ENCODE data around the gene FBRS.

FBRS gene

DNA sequence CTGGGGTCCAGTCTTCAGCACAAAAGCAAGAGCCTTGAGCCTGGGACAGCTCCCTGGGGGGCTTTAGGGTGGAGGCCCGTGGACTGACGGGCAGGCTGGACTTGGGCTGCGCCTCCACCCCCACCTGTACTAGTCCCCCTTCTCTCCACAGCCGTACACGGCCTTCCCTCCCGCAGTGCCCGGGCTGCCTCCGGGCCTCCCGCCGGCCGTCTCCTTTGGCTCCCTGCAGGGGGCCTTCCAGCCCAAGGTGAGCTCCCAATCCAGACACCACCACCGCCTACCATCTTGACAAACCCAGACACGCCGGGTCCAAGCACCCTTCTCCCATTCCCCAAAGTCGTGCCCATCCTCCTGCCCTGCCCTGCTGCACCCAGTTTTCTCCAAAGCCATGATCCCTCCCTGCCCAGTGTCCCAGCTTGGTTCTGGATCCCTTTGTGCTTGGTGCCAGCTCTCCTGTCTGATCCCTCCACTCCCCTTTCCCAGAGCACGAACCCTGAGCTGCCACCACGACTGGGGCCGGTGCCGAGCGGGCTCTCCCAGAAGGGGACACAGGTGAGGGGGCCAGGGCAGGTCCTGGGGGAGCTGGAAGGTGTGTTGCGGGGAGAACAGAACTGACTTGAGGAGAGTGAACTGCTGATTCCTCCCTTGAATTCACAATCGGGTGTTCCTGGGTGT, 7.1 kb downstream of the FBRS start:
- Mint-ChIP-seq H3K36me3 (ENCODE audit: low read depth) (peaks cover 56% of the 10 kb centered on the region), H3K27me3 (ENCODE audit: low read depth) (peaks cover 4% of the 10 kb centered on the region), H3K4me3 (no peak overlapping the region), H3K4me1 (peaks cover 30% of the 10 kb centered on the region), H3K9me3 (no peaks in the 10 kb centered on the region), H3K27ac (no peak overlapping the region)
- TF ChIP-seq, protein P1, sequence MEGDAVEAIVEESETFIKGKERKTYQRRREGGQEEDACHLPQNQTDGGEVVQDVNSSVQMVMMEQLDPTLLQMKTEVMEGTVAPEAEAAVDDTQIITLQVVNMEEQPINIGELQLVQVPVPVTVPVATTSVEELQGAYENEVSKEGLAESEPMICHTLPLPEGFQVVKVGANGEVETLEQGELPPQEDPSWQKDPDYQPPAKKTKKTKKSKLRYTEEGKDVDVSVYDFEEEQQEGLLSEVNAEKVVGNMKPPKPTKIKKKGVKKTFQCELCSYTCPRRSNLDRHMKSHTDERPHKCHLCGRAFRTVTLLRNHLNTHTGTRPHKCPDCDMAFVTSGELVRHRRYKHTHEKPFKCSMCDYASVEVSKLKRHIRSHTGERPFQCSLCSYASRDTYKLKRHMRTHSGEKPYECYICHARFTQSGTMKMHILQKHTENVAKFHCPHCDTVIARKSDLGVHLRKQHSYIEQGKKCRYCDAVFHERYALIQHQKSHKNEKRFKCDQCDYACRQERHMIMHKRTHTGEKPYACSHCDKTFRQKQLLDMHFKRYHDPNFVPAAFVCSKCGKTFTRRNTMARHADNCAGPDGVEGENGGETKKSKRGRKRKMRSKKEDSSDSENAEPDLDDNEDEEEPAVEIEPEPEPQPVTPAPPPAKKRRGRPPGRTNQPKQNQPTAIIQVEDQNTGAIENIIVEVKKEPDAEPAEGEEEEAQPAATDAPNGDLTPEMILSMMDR (IDR thresholded peaks at IDR 0.05; ENCODE audit: unreplicated experiment in 3 of 3): no peak

DNA sequence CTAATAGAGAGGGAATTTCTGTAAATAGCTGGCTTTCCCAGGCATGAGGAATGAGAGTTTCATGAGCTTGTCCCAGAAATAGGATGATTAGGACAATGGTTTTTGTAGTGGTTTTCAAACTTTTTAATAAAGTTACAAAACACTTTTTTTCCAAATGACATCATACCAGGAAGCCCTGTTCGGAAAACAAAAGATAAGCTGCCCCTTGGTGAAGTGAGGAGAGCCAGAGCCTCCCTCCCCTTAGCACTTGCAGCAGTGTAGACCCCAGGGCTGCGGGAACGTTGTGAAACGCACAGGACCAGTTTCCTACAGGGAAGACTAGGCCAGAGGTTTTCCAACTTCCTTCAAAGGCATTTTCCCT, 7.6 kb downstream of the FBRS start:
- Mint-ChIP-seq H3K36me3 (ENCODE audit: low read depth) (peaks cover 53% of the 10 kb centered on the region), H3K4me1 (peaks cover 25% of the 10 kb centered on the region), H3K9me3 (no peaks in the 10 kb centered on the region), H3K27ac (no peak overlapping the region), H3K4me3 (no peak overlapping the region), H3K27me3 (ENCODE audit: low read depth) (peaks cover 4% of the 10 kb centered on the region)
- TF ChIP-seq, protein P1 (IDR thresholded peaks at IDR 0.05; ENCODE audit: unreplicated experiment in 3 of 3): no peak

DNA sequence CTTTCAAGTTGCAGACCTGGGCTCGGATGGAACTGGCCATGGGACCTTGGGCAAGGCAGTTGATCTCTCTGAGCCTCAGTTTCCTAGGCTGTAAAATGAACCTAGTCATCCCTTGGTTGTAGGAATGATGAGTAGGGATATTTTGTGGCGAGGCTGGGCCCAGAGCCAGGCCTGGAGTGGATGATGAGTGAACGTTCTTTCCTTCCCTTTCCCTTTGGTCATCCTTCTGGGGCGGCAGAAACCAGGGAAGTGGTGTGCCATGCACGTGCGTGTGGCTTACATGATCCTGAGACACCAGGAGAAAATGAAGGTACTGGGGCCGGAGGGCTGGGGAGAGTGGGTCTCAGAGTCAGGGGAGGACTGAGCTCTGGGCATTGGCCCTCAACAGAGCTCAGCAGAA, 8.4 kb downstream of the FBRS start:
- TF ChIP-seq, protein P1 (IDR thresholded peaks at IDR 0.05; ENCODE audit: unreplicated experiment in 3 of 3): no peak
- Mint-ChIP-seq H3K27ac (no peak overlapping the region), H3K4me1 (peaks cover 16% of the 10 kb centered on the region)

DNA sequence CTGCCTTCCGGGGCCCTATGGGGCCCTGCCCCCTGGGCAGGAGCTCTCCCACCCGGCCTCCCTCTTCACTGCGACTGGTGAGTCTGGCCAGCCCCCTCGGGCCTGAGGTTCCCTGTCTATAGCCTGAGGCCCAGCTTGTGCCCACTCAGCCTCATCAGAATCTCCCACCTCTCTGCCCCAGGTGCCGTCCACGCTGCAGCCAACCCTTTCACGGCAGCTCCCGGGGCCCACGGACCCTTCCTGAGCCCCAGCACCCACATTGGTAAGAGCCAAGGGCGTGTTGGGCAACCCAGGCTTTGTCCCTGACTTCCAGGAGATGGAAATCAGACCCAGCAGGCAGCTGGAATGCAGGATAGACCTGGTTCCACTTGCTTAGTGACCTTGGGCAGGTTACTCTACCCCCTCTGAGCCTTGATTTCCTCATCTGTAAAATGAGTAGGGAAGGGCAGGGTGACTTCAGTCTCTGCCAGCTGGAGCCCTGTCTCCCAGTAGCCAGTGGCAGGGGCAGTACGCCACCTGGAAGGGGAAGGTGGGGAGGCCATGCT, 9.2 kb downstream of the FBRS start:
- H3K27ac Mint-ChIP-seq: no peak overlapping the region
- TF ChIP-seq, protein P1 (IDR thresholded peaks at IDR 0.05; ENCODE audit: unreplicated experiment in 3 of 3): no peak
- no peaks in the 10 kb centered on the region for H3K27me3 Mint-ChIP-seq (ENCODE audit: low read depth)
- no peak overlapping the region for H3K4me3 Mint-ChIP-seq
- peaks cover 45% of the 10 kb centered on the region for H3K36me3 Mint-ChIP-seq (ENCODE audit: low read depth)
- H3K9me3 Mint-ChIP-seq: no peaks in the 10 kb centered on the region
- H3K4me1 Mint-ChIP-seq: peaks cover 10% of the 10 kb centered on the region

More for the DNA sequence above, 8.4 kb downstream of the FBRS start:
- Mint-ChIP-seq H3K36me3 (ENCODE audit: low read depth) (peaks cover 47% of the 10 kb centered on the region), H3K4me3 (no peak overlapping the region), H3K27me3 (ENCODE audit: low read depth) (no peaks in the 10 kb centered on the region), H3K9me3 (no peaks in the 10 kb centered on the region)

DNA sequence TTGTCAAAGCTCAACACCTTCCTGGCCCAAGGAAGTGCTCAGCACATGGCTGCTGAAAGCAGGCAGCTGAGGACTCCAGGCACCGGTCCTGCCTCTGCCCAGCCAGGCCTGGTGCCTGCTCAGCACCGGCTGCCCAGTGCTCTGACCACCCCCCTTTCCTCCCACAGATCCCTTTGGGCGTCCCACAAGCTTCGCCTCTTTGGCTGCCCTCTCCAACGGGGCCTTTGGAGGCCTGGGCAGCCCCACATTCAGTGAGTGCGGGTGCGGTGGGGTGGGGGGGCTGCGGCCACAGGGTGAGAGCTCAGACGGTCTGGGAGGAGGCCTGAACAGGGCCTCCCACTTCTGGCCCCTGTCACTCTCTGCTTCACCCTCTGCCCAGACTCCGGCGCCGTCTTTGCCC, 10.2 kb downstream of the FBRS start:
- no peak overlapping the region for H3K27ac Mint-ChIP-seq
- peaks cover 38% of the 10 kb centered on the region for H3K36me3 Mint-ChIP-seq (ENCODE audit: low read depth)
- H3K4me3 Mint-ChIP-seq: no peak overlapping the region
- no peaks in the 10 kb centered on the region for H3K9me3 Mint-ChIP-seq
- H3K4me1 Mint-ChIP-seq: peaks cover 4% of the 10 kb centered on the region
- H3K27me3 Mint-ChIP-seq (ENCODE audit: low read depth): no peaks in the 10 kb centered on the region
- TF ChIP-seq, protein P1 (IDR thresholded peaks at IDR 0.05; ENCODE audit: unreplicated experiment in 3 of 3): no peak
